Medulla oblongata (tissue), 1 donor: ENCODE results near the gene DOK3.

Experiments used
- DNase-seq: peaks from one replicate; pipeline ENCODE4 v3.0.0-alpha.2; 2015; ENCODE audit errors: extremely low spot score

The DOK3 gene

DNA sequence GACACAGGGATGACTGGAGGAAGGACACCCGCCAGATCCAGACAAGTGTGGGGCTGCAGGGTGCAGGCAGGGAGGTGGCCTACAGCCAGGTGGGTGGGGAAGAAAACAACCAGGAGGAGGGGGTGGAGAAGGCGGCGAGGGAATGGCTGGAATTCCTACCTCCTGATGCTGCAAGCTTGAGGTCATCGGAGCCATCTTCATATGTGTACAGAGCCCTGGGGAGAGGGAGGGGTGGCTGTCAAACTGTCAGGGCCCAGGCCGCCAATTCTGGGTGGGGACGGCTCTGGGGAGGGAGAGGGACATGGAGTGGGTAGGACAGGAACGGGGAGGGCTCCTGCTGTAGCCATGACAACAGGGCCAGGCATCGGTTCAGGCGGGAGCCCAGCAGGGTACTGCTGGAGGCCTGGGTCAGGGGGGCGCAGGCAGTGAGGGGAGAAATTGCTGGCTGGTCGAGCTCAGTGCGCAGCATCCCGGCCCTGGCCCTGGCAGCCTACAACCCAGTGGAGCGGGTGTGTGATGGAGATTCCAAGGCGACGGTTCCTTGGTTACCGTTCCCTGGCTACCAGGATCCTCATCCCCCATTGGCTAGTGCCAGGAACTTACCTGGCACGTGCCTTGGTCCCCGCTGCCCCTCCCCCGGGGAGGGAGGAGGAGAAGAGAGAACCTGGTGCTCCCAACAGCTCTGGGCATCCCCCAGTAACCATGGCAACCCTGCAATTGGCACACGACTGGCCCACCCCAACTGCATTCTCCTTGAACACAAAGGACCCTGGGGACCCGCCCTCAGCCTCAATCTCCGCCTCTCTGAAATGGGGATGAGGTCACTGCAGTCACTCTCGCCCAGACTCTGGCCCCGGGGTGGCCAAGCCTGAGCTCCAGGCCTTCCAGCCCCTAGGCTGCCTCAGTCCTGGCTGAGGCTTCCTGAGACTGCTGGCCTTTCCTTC, 40.7 kb downstream of the DOK3 start:
- DNase-seq: no peak

DNA sequence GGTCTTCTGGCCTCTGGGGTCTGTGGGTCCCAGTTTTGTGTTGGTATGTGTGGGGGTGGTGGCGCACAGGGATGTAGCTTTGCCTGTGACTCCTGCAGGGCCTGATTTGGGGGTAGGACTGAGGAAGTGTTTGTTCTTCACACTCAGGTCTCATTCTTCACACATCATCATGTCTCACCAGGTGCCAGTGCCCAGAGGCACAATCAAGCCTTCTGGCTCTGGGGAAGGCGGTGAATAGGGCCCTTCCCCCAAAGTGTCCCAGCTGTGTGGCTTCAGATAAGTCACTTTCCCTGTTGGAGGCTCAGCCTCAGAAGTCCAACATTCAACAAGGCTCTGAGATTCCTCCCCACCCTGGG, 41.3 kb downstream of the DOK3 start:
- no peak for DNase-seq

DNA sequence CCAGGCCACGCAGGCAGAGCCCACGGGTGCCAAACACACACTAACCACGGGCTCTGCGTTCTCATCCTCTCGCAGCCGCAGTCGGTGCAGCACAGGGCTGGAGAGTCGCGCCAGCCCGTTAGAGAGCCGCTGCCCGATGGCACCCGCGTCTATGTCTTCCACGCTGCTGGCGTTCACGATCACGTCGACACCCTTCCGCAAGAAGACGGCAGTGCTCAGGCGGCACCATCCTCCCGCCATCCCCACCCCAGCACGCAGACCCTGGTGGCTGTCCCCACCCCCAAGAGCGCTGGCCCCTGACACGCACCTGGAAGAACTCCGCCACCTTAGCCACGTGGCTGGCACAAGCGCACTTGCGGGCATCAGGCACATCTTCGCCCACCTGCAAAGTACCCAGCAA, 42.2 kb downstream of the DOK3 start:
- no peak for DNase-seq

DNA sequence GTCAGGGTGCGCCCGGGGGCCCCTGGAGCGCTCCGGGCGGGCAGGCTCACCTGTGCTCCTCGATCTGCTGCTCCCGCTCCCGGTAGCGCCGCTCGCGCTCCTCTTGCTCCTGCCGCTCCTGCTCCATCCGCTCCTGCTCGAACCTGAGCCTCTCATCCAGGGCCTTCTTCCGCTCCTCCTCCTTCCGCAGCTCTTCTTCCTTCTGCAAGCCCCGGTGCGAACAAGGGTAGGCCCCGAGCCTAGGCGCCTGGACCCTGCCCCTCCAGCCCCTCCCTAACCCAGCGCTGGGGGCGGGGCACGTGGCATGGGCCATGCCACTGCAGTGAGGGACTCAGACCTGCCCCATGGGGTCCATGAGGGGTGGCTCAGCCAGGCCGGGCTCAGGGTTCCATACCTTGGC, 42.8 kb downstream of the DOK3 start:
- DNase-seq: no peak

DNA sequence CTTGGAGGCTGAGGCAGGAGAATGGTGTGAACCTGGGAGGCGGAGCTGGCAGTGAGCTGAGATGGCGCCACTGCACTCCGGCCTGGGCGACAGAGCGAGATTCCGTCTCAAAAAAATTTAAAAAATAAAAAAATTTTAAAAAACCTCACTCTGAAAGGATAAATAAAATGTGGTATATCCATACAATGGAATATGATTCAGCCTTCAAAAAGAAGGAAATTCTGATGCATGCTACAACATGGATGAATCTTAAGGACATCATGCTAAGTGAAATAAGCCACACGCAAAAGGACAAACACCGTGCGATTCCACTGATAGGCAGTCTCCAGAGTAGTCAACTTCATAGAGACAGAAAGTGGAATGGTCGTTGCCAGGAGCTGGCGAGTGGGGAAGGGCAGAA, 44.6 kb downstream of the DOK3 start:
- no peak for DNase-seq

DNA sequence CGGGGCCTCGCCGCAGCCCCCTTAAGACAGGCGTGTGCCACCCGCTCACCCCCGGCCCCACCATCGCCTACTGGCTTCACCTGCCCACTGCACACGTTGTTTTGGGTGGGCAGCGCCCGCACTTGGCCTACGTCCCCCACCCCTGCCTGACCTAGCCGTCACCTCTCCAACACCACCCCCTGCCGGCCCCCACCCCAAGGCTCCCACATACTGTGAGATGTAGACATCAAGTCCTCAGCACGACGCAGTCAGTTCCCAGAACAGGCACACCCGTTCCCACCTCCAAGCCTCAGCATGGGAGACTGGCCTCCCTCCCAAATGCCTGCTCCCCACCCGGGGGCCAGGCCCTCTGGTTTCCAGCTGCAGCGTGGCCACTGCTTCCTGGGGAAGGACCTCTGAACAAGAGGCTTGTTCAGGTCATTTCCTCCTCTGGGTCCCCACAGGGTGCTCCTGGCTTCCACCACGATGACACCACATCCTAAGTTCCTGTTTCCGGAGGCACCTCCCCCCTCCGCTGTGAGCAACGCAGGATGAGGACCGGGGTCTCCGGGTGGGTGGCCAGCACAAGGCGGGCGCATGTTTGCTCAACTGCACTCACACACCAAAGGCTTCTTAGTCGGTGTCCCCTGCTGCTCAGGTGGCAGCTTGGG, 47.5 kb downstream of the DOK3 start:
- no peak for DNase-seq

DNA sequence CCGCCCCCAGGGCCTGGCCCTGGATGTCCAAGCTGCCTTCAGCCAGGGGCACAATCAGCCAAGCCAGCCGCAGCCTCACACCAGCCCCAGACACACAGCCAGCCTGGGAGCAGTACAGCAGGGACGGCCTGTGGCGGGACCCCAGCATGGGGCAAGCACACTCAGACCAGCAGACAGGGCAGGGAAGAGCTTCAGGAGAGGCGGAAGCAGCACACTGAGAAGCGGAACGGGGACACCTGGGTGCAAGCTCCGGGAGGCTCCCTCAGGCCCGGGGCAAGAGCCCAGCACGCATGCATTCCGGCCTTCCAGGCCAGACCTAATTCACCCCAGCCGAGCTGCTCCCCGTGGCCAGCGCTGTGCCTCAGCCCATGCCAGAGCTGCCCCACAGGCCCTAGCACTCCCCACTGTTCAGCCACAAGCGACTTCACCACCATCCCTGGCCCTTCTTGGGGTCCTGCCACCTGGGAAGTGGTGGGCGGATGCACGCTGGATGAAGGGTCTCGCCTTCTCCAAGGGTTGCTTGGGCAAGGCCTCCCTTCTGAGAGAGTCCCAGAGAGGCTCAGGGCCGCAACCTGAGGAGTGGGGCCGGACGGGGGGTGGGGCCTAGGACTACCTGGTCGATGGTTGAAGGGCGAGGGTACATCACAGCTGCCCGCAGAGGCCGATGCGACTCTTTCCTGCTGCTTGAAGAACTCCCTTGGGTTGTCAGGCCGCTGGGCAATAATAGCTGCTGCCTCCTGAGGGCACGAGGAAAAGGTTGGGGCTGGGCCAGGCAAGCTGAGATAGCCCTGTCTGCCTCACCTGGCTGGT, 49.6 kb downstream of the DOK3 start:
- DNase-seq: no peak

DNA sequence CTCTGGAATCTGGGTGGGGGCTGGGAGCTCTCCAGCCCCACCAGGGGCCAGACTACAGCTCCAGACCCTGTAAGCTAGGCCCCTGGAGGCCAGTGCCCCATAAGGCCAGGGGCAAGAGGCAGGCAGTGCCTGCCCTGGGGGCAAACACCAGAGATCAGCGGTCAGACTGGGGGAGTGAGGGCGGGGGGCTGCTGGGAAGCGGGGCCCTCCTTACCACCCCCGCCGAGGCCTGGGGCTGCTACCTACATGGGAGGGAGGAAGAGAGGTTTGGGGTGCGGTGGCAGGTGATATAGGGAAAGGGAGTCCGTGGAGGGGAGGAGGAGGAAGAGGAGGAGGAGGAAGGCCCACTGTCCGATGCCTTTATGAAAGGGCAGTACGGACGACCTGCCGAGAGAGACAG, 50.3 kb downstream of the DOK3 start:
- no peak for DNase-seq

DNA sequence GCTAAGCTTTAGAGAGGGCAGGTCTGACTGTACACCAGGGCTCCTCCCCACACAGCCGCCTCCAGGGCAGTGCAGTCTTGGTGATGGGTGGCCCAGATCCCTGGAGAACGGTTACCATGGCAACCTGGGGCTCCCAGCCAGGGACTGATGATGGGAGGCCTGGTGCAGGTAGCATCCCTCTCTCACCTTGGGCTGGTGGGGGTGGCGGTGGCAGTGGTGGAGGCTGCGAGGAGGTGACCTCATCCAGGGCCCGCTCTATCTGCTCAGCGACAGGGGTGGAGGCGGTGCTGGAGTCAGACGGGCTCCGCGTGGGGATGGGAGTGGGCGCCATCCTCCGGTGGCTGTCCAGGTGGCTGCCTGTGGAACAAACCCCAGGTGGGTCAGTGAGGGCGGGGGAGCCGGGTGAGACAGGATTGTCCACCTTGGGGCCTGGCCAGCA, 50.7 kb downstream of the DOK3 start:
- DNase-seq: no peak

DNA sequence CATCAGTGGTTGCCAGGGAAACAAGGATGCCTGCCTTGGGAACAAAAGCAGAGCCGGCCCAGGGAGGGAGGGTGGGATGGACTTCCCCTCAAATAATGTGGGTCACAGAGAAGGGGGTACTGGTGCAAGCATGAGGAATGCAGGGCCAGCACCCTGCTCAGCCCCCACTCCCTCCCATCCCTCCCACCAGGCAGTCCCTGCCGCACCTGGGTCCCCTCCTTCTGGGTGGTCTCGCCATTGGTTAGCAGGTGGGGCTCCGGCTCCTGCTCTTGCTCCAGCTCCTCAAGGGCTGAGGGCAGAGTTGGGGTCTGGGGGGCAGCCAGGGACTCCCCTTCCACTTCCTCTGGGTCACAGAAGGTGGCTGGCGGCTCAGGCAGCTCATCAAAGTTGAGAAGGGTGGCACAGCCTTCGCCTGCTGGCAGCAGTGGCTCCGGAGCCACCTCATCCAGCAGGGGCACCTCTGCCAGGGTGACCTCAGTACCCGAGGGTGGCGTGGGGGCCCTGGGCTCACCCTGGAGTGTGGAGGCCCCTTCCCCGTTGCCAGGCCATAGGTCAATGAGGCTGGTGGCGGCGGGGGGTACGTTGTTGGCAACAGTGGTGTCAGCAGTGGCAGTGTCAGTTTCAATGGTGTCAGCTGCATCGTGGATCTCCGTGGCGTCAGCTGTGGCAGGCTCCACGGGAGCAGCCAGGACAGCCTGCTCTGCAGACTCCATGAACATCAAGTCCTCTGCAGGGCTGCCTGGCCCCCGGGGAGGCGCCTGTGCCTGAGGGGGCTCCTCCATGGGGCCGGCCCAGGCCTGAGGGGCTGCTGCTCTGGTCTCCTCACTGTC, 51.6 kb downstream of the DOK3 start:
- no peak for DNase-seq

DNA sequence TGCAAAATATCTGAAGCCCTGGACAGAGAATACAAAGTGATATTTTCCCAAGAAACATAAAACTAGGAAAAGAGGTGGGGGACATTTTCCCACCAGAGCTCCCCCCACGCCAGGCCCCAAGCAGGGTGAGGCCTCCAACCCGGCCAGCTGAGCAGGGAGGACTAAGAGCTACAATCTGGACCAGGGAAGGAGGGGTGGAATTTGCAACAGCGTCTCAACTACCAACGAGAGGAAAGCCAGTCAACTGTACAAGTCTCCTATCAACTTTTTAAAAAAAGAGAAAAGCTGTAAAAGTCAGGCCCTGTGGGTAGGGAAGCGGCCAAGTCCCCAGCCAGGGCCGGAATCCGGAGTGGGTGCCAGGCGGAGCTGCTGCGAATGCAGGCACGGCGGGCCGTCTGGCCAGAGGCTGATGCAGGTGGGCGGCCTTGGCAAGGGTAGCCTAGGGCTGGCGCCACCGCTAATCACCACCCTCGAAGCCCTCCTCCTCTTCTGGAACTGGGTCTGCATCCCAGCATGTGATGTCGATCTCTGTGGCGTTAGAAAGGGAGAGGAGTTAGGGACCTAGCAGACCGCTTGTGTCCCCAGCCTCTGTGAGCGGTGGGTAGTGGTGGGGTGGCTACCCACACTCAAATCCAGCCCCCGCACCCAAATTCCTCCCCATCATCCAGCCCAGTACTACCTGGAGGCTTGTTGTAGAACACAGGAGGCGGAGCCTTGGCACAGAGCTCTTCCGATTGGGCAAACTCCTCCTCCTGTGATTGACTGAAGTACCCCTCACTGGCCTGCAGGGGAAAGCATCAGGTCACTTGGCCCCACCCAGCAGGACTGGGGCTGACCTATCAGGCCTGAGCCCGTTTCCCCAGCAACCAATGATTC, 52.4 kb downstream of the DOK3 start:
- DNase-seq: peak; percentile 91

DNA sequence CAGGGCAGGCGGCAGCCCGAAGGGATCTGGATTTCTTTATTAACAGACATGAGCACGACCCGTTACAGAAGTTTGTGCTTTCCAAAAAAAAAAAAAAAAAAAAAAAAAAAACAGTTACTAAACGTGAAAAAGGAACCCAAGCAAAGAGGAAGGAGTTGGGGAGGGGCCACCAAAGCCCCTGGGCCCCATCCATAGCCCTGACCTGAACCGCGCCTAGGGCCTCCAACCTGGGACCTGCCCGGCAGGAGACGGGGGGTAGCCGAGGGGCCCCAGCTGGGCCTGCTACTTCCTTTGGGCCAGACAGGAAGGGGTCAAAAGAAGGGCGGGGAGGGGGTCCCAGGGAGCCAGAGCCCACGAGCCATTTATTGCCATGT, 53.0 kb downstream of the DOK3 start:
- no peak for DNase-seq

DNA sequence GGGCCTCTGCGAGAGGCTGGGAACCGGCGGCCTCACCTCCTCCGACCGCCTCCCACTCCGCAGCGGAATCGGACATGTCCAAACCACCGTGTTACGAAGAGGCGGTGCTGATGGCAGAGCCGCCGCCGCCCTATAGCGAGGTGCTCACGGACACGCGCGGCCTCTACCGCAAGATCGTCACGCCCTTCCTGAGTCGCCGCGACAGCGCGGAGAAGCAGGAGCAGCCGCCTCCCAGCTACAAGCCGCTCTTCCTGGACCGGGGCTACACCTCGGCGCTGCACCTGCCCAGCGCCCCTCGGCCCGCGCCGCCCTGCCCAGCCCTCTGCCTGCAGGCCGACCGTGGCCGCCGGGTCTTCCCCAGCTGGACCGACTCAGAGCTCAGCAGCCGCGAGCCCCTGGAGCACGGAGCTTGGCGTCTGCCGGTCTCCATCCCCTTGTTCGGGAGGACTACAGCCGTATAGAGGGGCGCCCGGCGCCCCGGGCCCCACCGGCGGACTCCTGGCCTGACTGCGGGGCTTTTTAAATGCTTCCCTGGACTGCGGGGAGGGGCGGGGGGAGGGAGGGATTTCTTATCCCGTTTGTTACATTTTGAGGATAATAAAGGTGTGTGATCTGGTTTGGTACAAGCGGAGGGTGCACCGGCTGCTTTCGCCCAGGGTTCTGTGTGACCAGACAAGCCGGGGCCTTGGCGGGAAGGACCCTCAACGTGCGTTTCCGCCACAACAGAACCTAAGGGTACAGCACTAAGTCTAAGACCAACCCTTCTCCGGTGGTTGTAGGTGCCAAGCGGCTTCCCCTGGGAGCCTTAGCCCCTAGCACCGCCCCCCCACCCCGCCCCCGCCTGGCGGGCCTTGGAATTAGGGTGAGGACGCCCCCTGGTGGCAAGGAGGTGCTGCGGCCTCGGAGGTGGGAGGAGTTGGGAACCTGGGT, 53.7 kb downstream of the DOK3 start:
- peak; percentile 85 for DNase-seq

DNA sequence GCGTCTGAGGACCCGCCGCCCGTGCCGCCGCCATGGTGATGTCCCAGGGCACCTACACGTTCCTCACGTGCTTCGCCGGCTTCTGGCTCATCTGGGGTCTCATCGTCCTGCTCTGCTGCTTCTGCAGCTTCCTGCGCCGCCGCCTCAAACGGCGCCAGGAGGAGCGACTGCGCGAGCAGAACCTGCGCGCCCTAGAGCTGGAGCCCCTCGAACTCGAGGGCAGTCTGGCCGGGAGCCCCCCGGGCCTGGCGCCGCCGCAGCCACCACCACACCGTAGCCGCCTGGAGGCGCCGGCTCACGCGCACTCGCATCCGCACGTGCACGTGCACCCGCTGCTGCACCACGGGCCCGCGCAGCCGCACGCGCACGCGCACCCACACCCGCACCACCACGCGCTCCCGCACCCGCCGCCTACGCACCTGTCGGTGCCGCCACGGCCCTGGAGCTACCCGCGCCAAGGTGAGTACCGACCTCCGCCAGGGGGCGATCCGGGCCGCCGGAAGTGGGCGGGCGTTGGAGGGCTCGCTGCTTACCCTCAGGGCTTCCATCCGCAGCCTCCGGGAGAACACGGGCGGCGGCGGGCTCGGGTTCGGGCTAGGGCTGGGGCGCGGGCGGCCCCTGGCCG, 54.5 kb downstream of the DOK3 start:
- DNase-seq: no peak

DNA sequence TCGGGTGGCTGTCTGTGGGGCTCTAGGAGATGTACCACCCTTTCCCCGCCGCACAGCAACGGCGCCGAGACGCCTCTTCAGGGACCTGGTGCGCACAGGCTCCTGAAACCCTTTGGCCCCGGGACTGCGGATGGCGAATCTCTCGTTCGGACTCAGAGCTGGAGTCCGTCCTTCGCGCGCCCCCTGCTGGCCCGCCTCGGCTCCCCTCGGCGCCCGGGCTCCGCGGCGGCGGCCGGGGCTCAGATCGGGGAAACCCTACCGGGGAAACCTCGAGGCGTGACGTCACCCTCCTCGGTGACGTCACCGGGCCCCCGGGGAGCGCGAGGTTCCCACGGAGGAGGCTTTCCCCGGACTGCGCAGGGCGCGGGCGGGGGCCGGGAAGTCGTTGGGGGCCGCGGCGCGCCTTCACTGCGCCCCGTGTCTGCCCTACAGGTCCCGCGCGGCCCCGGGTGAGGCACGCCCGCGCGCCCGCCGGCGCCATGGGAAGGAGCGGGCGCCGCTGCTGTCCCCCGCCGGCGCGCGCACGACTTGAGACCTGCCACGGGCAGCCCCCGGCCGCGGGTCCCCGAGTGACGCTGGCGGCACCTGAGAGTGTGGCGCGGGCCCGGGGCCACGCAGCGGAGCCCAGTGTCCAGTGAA, 55.1 kb downstream of the DOK3 start:
- DNase-seq: peak; percentile 89

DNA sequence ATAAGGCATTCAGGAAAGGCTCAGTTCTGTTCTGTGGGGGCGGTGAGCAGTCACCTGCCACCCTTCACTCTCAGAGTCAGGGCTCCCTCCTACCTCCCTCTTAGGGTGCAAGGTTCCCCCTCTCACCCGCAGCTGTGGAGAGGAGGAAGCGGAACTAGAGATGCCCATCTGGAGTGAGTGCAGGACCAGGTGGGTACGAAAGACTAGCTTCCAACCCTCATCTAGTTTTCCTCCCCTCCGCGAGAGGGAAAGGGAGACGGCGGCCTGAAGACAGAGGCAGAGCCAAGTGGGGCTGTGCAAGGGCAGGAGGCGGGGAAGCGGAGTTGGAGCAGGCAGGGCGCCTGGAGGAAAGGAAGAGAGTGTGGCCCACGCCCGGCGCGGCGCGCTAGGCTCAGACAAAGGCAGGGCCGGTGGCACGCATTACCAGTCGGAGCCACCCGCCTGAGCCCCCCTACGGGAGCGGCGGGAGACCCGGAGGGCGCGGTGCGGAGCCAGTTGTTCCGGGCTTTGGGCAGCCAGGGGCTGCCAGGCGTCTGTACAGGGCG, 55.7 kb downstream of the DOK3 start:
- DNase-seq: peak; percentile 46

DNA sequence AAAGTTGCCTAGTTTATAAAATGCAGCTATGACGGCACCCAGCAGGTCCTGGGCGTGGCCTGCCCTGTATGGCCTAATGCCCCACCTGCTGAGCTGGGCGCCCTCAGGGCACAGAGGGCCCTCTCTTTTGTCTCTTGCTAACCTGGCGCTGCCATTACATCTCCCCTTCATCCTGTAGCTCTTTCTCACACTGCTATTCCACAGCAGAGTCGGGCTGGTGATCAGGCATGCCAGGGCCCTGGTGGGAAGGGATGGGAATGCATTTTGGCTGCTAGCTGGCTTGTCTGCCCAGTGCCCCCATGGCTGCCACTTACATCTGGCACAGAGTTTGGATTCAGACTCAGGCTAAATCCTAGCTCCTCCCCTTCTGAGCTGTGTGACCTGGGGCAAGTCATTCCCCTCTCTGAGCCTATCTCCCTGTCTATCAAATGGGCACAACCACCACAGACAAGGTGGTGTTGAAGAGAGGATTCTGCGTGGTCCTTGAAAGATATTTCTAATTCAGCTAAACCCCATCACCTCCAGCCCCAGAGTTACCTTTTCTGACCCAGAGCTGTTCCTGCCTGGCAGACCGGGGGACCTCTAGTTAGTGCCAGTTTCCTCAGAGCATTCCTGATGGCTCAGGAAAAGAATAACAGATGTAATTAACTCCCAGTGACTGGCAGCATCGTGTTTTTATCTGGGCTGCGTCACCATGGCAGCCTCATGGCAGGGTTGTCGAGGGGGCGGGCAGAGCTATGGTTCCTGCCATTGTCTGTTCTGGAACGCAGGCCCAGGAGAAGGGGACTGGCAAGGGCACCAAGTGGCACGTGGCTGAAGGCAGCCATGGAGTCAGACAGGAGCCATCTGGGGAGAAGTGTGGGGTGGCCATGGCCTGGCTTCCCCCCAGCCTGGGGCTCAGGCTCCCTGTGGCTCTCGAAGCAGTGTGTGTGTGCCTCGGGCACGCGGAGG, 56.7 kb downstream of the DOK3 start:
- DNase-seq: peak; percentile 46
